Activated CD4-positive, alpha-beta T cell treated with anti-CD3 and anti-CD28 coated beads, Interleukin-2, amount 10 ng/mL, durations not matched to agents 7 days and 5 days (primary cell): ENCODE data around the gene GBGT1. TPM values are rescaled to one million over a fixed set of nuclear protein-coding genes. Genes with fewer than 3 reads are reported as not detected.

Experiments
- CTCF ChIA-PET: fragments of 350-600 bp; sonication (Branson Sonifier 250); formaldehyde crosslinking; loops from one replicate; lab custom pipeline; 2021; ENCODE audit warnings: antibody characterized with exemption; lab: Charles Lee
- POLR2A ChIA-PET: fragments of 350-600 bp; sonication (Branson Sonifier 250); formaldehyde crosslinking; loops from one replicate; lab custom pipeline; 2021; ENCODE audit warnings: antibody characterized with exemption; lab: Charles Lee
- DNase-seq: peaks from one replicate; pipeline ENCODE4 v3.0.0-alpha.2; 2020
- H3K27ac Mint-ChIP-seq: one replicate; pipeline ENCODE4 v1.8.0; 2021; ENCODE audit warnings: mild to moderate bottlenecking, moderate library complexity, mixed read lengths
- H3K27me3 Mint-ChIP-seq: one replicate; pipeline ENCODE4 v1.8.0; 2021; ENCODE audit warnings: mixed read lengths
- H3K36me3 Mint-ChIP-seq: one replicate; pipeline ENCODE4 v1.8.0; 2021; ENCODE audit warnings: low read depth, mixed read lengths
- H3K4me1 Mint-ChIP-seq: one replicate; pipeline ENCODE4 v1.8.0; 2021; ENCODE audit warnings: mixed read lengths
- H3K4me3 Mint-ChIP-seq: one replicate; pipeline ENCODE4 v1.8.0; 2021; ENCODE audit warnings: mild to moderate bottlenecking, moderate library complexity, mixed read lengths
- H3K9me3 Mint-ChIP-seq: one replicate; pipeline ENCODE4 v1.8.0; 2021; ENCODE audit warnings: mixed read lengths
- total RNA-seq, 2 experiments: library from RNA; stranded (reverse); gene quantifications; one replicate each; pipeline ENCODE4 v1.2.3, GENCODE V29; 2021

Gene GBGT1
- total RNA-seq, 2 experiments from 2014 or later = 2.4 to 2.7 TPM

DNA sequence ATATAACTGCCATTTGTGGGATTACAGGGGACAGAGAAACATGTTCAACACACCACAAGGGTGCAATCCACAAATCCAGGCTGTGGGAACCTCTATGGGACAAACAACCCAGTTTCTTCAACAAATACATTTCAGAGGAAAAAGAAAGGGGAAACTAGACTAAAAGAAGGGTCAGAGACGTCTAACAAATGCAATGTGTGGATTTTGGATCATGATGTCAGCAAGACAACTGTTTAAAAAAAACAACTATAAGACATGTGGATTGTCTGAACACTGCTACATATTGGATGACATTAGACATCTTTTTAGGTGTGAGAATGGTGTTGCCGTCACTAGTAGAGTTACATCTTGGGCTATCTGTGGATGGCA, 38.8 kb downstream of the GBGT1 start:
- H3K4me3 Mint-ChIP-seq = no peak overlapping the region
- DNase-seq = no peak
- POLR2A ChIA-PET = no interaction called here
- no peak overlapping the region for H3K27ac Mint-ChIP-seq
- H3K36me3 Mint-ChIP-seq = peaks cover 11% of the 10 kb centered on the region
- H3K4me1 Mint-ChIP-seq = peaks cover 73% of the 10 kb centered on the region
- CTCF ChIA-PET = interaction anchor here (1.3 kb wide), 1 partner anchor 19 kb away, joined by 6 read pairs; no protein-coding TSS in a partner anchor
- H3K27me3 Mint-ChIP-seq = no peaks in the 10 kb centered on the region
- no peaks in the 10 kb centered on the region for H3K9me3 Mint-ChIP-seq

DNA sequence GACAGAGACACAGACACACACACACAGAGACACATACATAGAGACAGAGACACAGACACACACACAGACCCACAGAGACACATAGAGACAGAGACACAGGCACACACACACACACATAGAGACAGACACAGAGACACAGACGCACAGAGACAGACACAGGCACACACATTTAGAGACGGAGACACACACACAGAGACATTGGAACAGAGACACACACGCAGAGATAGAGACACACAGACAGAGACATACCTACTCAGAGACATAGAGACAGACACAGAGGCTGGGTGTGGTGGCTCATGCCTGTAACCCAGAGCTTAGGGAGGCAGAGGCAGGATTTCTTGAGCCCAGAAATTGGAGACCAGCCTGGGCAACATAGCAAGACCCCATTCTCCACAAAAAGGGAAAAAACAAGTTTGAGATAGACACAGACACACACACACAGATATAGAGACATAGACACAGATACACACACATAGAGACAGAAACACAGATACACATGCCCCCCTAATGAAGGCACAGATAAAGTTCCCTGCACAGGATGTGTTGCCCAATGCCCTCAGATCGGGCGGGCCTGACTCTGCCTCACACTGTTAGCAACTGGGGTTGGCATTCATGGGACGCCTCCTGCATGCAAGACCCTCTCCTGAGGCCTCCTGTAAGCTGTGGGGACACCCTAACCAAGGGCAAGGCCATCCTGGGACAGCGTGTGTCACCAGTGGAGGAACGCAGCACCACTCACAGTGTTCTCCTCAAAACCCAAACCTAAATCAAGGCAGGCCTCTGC, 39.4 kb downstream of the GBGT1 start:
- H3K4me1 Mint-ChIP-seq = peaks cover 69% of the 10 kb centered on the region
- peaks cover 9% of the 10 kb centered on the region for H3K36me3 Mint-ChIP-seq
- no peak overlapping the region for H3K4me3 Mint-ChIP-seq
- no peaks in the 10 kb centered on the region for H3K27me3 Mint-ChIP-seq
- ChIA-PET CTCF (no interaction called here), POLR2A (no interaction called here)
- DNase-seq = no peak
- H3K27ac Mint-ChIP-seq = peak overlapping the region; percentile 2
- no peaks in the 10 kb centered on the region for H3K9me3 Mint-ChIP-seq

DNA sequence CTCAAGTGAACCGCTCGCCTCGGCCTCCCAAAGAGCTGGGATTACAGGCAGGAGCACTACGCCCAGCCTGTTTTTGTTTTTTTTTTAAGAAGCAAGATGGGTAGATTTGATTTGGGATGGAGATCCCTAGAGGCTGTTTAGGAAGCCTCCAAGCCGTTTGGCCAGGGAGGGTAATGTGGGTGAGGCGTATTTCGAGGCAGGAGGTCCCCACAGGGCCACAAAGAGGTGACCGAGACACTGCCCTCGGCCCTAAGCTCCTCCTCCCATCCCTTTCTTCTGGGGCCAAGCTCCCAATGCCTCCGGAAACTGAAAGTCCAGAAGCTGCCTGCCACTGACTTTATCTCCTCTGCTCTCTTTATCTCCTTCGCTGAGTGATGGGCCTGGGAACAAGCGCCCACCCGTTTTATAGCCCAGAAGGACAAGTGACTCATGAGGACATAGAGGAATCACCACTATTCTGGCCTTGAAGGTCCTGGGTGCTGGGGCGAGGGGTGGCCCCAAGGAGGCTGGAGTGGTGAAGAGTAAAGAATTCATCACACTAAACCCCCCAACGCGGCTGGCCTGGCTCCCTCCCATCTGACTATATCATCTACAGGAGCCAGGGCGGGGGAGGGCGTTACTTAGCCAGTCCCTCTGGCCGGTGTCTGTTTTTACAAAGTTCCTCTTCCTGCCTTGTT, 40.6 kb downstream of the GBGT1 start:
- Mint-ChIP-seq H3K9me3 (no peaks in the 10 kb centered on the region), H3K4me1 (peaks cover 69% of the 10 kb centered on the region), H3K27ac (peak overlapping the region; percentile 55), H3K4me3 (no peak overlapping the region), H3K36me3 (peaks cover 9% of the 10 kb centered on the region), H3K27me3 (no peaks in the 10 kb centered on the region)
- ChIA-PET CTCF (interaction anchor here (0.7 to 1.6 kb wide), 3 partner anchors 10 to 796 kb away, joined by 4 to 10 read pairs (median 8); no protein-coding TSS in a partner anchor), POLR2A (no interaction called here)
- no peak for DNase-seq

DNA sequence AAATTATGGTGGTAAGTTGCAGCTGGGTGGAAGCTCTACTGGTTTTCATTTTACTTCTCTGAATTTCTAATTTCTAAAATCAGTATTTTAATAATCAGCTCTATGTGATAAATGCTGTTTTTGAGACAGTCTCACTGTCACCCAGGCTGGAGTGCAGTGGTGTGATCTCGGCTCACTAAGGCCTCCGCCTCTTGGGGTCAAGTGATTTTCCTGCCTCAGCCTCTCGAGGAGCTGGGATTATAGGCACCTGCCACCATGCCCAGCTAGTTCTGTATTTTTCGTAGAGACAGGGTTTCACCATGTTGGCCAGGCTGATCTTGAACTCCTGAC, 41.1 kb downstream of the GBGT1 start:
- POLR2A ChIA-PET = no interaction called here
- H3K4me1 Mint-ChIP-seq = peaks cover 69% of the 10 kb centered on the region
- no peak overlapping the region for H3K4me3 Mint-ChIP-seq
- CTCF ChIA-PET = interaction anchor here (0.7 to 1.6 kb wide), 3 partner anchors 11 to 797 kb away, joined by 4 to 10 read pairs (median 8); no protein-coding TSS in a partner anchor
- DNase-seq = no peak
- no peaks in the 10 kb centered on the region for H3K27me3 Mint-ChIP-seq
- peak overlapping the region; percentile 55 for H3K27ac Mint-ChIP-seq
- peaks cover 4% of the 10 kb centered on the region for H3K36me3 Mint-ChIP-seq
- no peaks in the 10 kb centered on the region for H3K9me3 Mint-ChIP-seq

DNA sequence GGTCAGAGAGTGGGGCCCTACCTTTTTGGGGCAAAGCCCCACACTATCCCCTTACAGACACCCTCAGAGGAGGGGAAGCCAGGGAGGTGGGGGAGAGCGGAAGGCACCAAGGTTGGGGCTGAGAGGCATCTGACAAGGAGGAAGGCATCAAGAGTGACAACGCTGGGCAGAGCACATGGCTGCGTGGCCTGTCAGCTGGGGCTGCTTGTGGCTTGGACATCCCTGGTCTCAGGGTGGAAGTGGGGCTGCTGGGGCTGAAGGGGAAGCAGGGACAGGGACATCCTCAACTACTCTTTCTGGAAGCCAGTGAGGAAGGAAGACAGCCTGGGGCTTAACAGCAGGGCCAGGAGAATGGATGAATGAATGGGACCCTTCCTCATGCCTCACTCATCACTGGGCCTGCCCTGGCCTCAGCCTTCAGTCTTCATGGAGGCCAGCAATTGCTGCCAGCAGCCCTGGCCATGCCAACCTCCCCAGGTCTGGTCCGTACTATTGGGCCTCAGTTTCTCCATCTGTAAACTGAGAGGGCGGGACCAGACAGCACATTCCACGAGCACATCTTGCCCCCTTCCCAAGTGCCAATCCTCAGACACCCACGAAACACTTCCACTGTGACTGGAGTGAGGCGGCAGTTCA, 41.7 kb downstream of the GBGT1 start:
- H3K36me3 Mint-ChIP-seq = peaks cover 4% of the 10 kb centered on the region
- H3K9me3 Mint-ChIP-seq = no peaks in the 10 kb centered on the region
- no peaks in the 10 kb centered on the region for H3K27me3 Mint-ChIP-seq
- ChIA-PET POLR2A (no interaction called here), CTCF (interaction anchor here (0.7 to 1.6 kb wide), 4 partner anchors 11 to 797 kb away, joined by 4 to 10 read pairs (median 6); no protein-coding TSS in a partner anchor)
- peak overlapping the region; percentile 55 for H3K4me3 Mint-ChIP-seq
- peaks cover 71% of the 10 kb centered on the region for H3K4me1 Mint-ChIP-seq
- peak overlapping the region; percentile 88 for H3K27ac Mint-ChIP-seq
- no peak for DNase-seq

DNA sequence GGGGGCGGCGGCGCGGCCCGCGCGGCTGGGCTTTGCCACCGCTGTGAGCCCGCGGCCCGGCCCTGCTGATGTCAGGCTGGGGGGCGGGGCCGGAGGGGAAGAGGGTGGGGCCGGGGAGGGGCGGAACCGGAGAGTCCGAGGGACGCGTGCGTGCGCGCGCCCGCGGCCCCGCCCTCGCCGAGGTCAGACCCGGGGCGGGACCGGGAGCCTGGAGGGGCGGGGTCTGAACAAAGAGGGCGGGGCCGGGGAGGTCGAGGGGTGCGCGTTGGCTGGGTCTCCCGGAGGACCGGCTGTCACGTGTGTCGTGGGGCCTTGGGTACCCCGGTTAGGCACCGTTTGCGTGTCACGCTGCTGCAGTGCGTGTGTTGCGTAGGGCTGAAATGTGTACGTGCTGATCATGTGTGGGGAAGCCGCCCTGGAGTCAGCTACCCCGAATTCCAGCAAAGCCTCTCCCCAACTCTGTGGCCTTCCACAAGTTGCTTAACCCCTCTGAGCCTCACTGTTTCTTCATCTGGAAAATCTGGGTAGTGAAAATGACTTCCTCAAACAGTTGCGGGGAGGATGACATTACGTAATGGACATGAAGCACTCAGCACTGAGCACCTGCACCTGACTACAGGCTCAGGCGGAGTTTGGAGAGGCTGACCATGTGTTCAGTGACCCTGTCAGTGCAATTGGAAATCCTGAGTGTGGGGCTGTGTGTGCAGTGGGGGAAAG, 42.4 kb downstream of the GBGT1 start, which contains the start of gene RALGDS:
Gene RALGDS (minus strand): TSS at position 43 of the 717 bp plus-strand sequence. CDS start 86 bp downstream, outside the sequence.
- peaks cover 69% of the 10 kb centered on the region for H3K4me1 Mint-ChIP-seq
- H3K27me3 Mint-ChIP-seq = no peaks in the 10 kb centered on the region
- DNase-seq = peak; percentile 89
- POLR2A ChIA-PET = no interaction called here
- CTCF ChIA-PET = interaction anchor here (1.4 kb wide), 1 partner anchor 26 kb away, joined by 4 read pairs; no protein-coding TSS in a partner anchor
- no peaks in the 10 kb centered on the region for H3K9me3 Mint-ChIP-seq
- peaks cover 2% of the 10 kb centered on the region for H3K36me3 Mint-ChIP-seq
- peak within 1 kb of the TSS; percentile 88 for H3K27ac Mint-ChIP-seq
- H3K4me3 Mint-ChIP-seq = peak within 1 kb of the TSS; percentile 70

DNA sequence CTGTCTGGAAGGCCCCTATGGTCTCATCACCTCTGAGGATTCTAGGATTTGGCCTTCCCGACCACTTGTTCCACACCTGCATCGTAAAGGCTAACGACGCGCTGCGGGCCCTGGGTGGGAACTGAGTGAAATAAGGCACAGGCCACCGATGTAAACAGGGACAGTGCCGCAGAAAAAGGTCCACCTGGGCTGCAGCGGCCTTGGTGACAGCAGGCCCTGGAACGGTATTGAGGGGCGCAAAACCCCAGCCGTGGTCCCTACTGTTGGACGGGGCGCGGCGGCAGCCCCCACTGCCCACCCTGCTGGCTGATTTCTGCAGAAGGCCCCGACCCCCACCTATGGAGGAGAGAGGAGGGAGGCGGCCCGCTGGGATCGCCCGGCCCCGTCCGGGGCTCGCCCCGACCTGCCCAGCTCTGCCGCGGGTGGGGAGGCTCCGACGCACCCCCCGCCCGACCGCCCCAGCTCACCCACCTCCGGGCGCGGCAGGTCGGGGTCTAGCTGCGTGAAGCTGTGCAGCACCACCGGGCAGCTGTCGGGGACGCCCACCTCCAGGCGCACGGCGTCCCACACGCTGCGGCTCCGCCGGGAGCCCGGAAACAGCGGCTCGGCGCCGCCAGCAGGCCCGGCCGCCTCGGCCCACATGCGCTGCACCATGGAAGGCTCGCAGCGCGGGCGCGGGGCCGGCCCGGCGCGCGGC, 43.1 kb downstream of the GBGT1 start:
- Mint-ChIP-seq H3K27ac (peak overlapping the region; percentile 55), H3K4me1 (peaks cover 69% of the 10 kb centered on the region), H3K4me3 (peak overlapping the region; percentile 70), H3K27me3 (no peaks in the 10 kb centered on the region), H3K9me3 (no peaks in the 10 kb centered on the region), H3K36me3 (no peaks in the 10 kb centered on the region)
- ChIA-PET CTCF (interaction anchor here (0.5 to 5.2 kb wide), 3 partner anchors 23 to 1000 kb away, joined by 3 to 45 read pairs (median 4); no protein-coding TSS in a partner anchor), POLR2A (no interaction called here)
- DNase-seq = no peak

DNA sequence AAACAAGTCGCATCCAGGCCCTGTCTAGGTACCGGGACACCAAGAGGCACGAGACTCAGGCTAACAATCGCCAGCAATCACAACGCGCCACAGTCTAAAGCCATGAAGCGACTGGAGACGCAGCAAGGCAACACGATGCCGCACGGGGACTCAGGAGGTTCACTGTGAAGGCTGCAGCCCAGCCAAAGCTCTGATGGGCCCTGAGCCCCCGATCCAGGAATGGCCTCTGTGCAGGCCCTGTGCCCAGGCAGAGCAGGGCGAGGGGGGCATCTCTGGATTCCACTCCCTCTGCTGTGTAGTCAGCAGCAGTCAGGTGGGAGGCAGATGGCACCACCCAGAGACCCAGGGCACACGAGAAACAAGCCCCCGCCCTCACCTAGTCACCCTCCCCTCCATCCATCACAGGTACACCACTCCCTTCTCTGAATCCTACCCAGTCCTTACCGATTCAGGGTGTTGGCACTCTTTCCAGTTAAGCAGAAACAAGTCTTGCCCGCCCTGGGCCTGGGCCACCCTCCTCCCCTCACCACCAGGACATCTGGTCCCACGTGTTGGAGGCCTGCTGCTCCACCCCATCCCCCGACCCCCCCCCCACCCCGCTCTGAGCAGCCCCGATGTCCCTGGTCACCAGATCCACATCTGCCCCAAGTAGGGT, 43.7 kb downstream of the GBGT1 start:
- Mint-ChIP-seq H3K27me3 (no peaks in the 10 kb centered on the region), H3K9me3 (no peaks in the 10 kb centered on the region), H3K4me3 (peak overlapping the region; percentile 70), H3K27ac (peak overlapping the region; percentile 37), H3K36me3 (no peaks in the 10 kb centered on the region), H3K4me1 (peaks cover 72% of the 10 kb centered on the region)
- ChIA-PET CTCF (interaction anchor here (0.8 to 5.2 kb wide), 5 partner anchors 13 to 98 kb away, joined by 3 to 45 read pairs (median 14); no protein-coding TSS in a partner anchor), POLR2A (no interaction called here)
- DNase-seq = no peak

DNA sequence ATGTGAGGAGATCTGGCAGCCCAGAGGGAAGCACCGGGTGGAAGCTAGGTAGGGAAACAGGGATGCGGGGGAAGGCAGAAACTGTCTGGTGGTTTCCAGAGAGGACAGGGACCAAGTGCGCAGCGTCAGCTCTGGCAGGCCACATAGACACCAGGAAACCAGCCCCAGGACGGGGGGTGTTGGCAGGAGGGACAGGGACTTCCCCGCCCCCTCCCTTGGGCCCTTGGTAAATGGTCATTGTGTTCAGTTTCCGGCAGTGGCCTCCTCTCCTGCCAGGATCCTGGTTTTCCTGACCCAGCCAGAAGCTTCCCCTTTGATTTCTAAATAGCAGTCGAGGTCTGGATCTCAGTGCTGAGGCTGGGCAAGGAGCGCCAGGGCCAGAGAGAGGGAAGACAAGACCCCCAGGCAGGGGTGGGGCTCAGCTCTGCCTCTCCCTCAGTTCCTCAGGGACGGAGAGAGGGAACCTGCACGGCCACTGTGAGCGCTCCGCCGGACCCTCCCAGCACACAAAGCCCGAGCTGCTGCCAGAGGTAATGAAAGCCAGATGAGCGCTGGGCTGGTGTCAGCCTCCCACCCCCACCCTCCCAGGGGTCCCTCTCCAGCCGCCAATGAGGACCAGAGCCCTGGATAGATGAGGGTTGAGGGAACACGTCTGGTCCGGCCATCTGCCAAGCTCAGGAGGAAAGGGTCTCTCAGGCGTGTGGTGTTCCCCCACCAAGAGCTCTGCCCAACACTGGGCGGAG, 44.4 kb downstream of the GBGT1 start:
- no peak for DNase-seq
- Mint-ChIP-seq H3K4me1 (peaks cover 72% of the 10 kb centered on the region), H3K4me3 (peak overlapping the region; percentile 70), H3K9me3 (no peaks in the 10 kb centered on the region), H3K36me3 (no peaks in the 10 kb centered on the region), H3K27ac (no peak overlapping the region), H3K27me3 (no peaks in the 10 kb centered on the region)
- CTCF ChIA-PET = interaction anchor here (0.8 to 5.2 kb wide), 7 partner anchors 9 to 97 kb away, joined by 3 to 45 read pairs (median 6); no protein-coding TSS in a partner anchor
- POLR2A ChIA-PET = no interaction called here

DNA sequence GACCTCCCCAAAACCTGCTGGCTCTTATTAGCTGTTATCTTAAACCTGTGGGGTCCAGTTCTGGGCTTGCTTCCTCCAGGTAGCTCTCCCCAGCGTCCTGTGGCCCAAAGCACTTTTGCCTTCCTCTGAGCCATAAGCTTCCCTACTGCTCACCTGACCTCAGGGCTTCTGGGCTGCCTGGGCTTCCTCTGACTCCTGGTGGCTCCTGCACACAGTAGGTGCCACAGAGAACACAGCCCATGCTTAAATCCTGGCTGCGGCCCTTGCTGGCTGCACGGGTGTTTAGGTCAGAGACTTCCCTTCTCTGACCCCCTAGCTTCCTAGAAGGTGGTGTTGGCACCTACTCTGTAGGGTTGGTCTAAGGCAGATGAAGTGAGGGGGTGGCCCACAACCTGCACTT, 45.1 kb downstream of the GBGT1 start:
- Mint-ChIP-seq H3K4me3 (no peak overlapping the region), H3K27me3 (no peaks in the 10 kb centered on the region), H3K4me1 (peaks cover 72% of the 10 kb centered on the region)

DNA sequence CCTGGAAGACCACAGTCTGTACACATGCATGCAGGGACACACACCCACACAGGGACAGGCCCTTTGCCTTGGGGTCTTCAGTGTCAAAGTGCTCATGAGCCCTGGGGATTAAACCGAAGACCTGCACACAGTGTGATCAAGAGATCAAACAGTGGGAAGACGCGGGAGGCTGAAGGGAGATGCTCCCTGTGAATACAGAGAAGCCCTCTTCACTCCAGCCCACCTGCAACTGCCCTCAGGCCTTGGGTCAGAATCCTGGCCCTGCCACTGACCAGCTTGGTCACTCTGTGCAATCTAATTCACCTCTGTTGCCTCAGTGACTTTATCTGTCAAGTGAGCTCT, 45.6 kb downstream of the GBGT1 start:
- H3K4me1 Mint-ChIP-seq = peaks cover 74% of the 10 kb centered on the region
- H3K27me3 Mint-ChIP-seq = no peaks in the 10 kb centered on the region
- ChIA-PET POLR2A (no interaction called here), CTCF (interaction anchor here (1.0 to 5.2 kb wide), 7 partner anchors 8 to 30 kb away, joined by 3 to 45 read pairs (median 9); no protein-coding TSS in a partner anchor)
- H3K4me3 Mint-ChIP-seq = no peak overlapping the region
- no peak for DNase-seq
- no peak overlapping the region for H3K27ac Mint-ChIP-seq
- no peaks in the 10 kb centered on the region for H3K36me3 Mint-ChIP-seq
- H3K9me3 Mint-ChIP-seq = no peaks in the 10 kb centered on the region

More for the DNA sequence above, 45.1 kb downstream of the GBGT1 start:
- Mint-ChIP-seq H3K36me3 (no peaks in the 10 kb centered on the region), H3K27ac (no peak overlapping the region), H3K9me3 (no peaks in the 10 kb centered on the region)
- POLR2A ChIA-PET = no interaction called here
- CTCF ChIA-PET = interaction anchor here (1.0 to 5.2 kb wide), 8 partner anchors 8 to 97 kb away, joined by 3 to 45 read pairs (median 8); no protein-coding TSS in a partner anchor
- DNase-seq = no peak
